Measurements from ENCODE around the gene PRUNE1. TPM values are rescaled to one million over a fixed set of nuclear protein-coding genes. Genes with fewer than 3 reads are reported as not detected.

The PRUNE1 gene
- total and polyA plus RNA-seq, 4 donors: 6.1 to 10.6 (median 9.4) TPM

DNA sequence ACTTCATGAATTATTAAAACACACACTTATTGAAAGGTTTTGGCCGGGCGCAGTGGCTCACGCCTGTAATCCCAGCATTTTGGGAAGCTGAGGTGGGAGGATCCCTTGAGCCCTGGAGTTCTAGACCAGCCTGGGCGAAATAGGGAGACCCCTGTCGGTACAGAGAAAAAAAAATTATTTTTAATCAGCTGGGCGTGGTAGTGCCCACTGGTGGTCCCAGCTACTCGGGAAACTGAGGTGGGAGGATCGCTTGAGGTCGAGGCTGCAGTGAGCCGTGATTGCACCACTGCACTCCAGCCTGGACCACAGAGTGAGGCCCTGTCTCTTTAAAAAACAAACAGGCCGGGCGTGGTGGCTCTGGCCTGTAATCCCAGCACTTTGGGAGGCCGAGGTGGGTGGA lies 64.0 kb downstream of the PRUNE1 start:
- H3K36me3 ChIP-seq (ENCODE audit: control insufficient read depth in 4 of 4, insufficient read depth in 3 of 4, low read depth in 1 of 4, low read length in 3 of 4): no peaks in the 10 kb centered on the region
- H3K9me3 ChIP-seq (ENCODE audit: control insufficient read depth in 4 of 4, low read length in 3 of 4): no peaks in the 10 kb centered on the region
- H3K4me3 ChIP-seq (ENCODE audit: low read depth in 1 of 3, low read length in 3 of 3): no peak overlapping the region
- DNase-seq (ENCODE audit: low spot score): no peak
- H3K27me3 ChIP-seq (ENCODE audit: control insufficient read depth in 4 of 4, insufficient read depth in 4 of 4, low read length in 3 of 4): no peaks in the 10 kb centered on the region
- no peak overlapping the region for H3K9ac ChIP-seq (ENCODE audit: low read depth in 1 of 2, low read length in 2 of 2)
- H3K27ac ChIP-seq (ENCODE audit: low read depth in 1 of 2, low read length in 2 of 2): no peak overlapping the region
- no peak for TF ChIP-seq NR2F2 (IDR thresholded peaks at IDR 0.05)
- TF ChIP-seq, protein P1, sequence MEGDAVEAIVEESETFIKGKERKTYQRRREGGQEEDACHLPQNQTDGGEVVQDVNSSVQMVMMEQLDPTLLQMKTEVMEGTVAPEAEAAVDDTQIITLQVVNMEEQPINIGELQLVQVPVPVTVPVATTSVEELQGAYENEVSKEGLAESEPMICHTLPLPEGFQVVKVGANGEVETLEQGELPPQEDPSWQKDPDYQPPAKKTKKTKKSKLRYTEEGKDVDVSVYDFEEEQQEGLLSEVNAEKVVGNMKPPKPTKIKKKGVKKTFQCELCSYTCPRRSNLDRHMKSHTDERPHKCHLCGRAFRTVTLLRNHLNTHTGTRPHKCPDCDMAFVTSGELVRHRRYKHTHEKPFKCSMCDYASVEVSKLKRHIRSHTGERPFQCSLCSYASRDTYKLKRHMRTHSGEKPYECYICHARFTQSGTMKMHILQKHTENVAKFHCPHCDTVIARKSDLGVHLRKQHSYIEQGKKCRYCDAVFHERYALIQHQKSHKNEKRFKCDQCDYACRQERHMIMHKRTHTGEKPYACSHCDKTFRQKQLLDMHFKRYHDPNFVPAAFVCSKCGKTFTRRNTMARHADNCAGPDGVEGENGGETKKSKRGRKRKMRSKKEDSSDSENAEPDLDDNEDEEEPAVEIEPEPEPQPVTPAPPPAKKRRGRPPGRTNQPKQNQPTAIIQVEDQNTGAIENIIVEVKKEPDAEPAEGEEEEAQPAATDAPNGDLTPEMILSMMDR (IDR thresholded peaks at IDR 0.05; ENCODE audit: low read depth, low read length, missing input control): no peak
- TF ChIP-seq, protein P2, sequence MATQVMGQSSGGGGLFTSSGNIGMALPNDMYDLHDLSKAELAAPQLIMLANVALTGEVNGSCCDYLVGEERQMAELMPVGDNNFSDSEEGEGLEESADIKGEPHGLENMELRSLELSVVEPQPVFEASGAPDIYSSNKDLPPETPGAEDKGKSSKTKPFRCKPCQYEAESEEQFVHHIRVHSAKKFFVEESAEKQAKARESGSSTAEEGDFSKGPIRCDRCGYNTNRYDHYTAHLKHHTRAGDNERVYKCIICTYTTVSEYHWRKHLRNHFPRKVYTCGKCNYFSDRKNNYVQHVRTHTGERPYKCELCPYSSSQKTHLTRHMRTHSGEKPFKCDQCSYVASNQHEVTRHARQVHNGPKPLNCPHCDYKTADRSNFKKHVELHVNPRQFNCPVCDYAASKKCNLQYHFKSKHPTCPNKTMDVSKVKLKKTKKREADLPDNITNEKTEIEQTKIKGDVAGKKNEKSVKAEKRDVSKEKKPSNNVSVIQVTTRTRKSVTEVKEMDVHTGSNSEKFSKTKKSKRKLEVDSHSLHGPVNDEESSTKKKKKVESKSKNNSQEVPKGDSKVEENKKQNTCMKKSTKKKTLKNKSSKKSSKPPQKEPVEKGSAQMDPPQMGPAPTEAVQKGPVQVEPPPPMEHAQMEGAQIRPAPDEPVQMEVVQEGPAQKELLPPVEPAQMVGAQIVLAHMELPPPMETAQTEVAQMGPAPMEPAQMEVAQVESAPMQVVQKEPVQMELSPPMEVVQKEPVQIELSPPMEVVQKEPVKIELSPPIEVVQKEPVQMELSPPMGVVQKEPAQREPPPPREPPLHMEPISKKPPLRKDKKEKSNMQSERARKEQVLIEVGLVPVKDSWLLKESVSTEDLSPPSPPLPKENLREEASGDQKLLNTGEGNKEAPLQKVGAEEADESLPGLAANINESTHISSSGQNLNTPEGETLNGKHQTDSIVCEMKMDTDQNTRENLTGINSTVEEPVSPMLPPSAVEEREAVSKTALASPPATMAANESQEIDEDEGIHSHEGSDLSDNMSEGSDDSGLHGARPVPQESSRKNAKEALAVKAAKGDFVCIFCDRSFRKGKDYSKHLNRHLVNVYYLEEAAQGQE (IDR thresholded peaks at IDR 0.05): no peak
- TF ChIP-seq FOXA2 (IDR thresholded peaks at IDR 0.05): no peak
- TF ChIP-seq, protein P3, sequence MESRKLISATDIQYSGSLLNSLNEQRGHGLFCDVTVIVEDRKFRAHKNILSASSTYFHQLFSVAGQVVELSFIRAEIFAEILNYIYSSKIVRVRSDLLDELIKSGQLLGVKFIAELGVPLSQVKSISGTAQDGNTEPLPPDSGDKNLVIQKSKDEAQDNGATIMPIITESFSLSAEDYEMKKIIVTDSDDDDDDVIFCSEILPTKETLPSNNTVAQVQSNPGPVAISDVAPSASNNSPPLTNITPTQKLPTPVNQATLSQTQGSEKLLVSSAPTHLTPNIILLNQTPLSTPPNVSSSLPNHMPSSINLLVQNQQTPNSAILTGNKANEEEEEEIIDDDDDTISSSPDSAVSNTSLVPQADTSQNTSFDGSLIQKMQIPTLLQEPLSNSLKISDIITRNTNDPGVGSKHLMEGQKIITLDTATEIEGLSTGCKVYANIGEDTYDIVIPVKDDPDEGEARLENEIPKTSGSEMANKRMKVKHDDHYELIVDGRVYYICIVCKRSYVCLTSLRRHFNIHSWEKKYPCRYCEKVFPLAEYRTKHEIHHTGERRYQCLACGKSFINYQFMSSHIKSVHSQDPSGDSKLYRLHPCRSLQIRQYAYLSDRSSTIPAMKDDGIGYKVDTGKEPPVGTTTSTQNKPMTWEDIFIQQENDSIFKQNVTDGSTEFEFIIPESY (IDR thresholded peaks at IDR 0.05): no peak
- TF ChIP-seq, protein P4, sequence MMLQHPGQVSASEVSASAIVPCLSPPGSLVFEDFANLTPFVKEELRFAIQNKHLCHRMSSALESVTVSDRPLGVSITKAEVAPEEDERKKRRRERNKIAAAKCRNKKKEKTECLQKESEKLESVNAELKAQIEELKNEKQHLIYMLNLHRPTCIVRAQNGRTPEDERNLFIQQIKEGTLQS (IDR thresholded peaks at IDR 0.05): no peak
- TF ChIP-seq JUND (IDR thresholded peaks at IDR 0.05): no peak
- no peak for TF ChIP-seq TAF1 (conservative IDR thresholded peaks at IDR 0.05)
- no peak for TF ChIP-seq RXRA (IDR thresholded peaks at IDR 0.05)
- TF ChIP-seq GABPA (IDR thresholded peaks at IDR 0.05 in 1 of 2, conservative IDR thresholded peaks at IDR 0.05 in 1 of 2): no peak
- TF ChIP-seq HNF4A (conservative IDR thresholded peaks at IDR 0.05): no peak
- no peak for TF ChIP-seq YY1 (IDR thresholded peaks at IDR 0.05)
- TF ChIP-seq FOXA1 (IDR thresholded peaks at IDR 0.05): no peak
- no peak for TF ChIP-seq RAD21 (IDR thresholded peaks at IDR 0.05)
- TF ChIP-seq EGR1 (IDR thresholded peaks at IDR 0.05; ENCODE audit: low read depth in 2 of 2): no peak
- TF ChIP-seq SP1 (IDR thresholded peaks at IDR 0.05): no peak
- no peak for TF ChIP-seq HNF4G (IDR thresholded peaks at IDR 0.05)
- TF ChIP-seq, protein P5, sequence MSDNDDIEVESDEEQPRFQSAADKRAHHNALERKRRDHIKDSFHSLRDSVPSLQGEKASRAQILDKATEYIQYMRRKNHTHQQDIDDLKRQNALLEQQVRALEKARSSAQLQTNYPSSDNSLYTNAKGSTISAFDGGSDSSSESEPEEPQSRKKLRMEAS (IDR thresholded peaks at IDR 0.05): no peak
- WGBS: 85% methylated on average over 13 of the region's 13 CpGs
- H3K4me1 ChIP-seq (ENCODE audit: control insufficient read depth in 4 of 4, insufficient read depth in 4 of 4, low read length in 3 of 4): peaks cover 0 to 13% (median 6%) of the 10 kb centered on the region in 4 donors

Small RNA genes lying within 50 kb of the gene (small RNA-seq; reads per million reads assigned to genes)
- gene RNU6-884P: not detected

Other genes starting within 250 kb of the PRUNE1 start
- gene CTSS, start 242.7 kb upstream of the PRUNE1 start, total RNA-seq: 100 to 1,000 TPM in 1 of 2 donors, 10 to 100 TPM in 1; 79.7 to 122 TPM
- gene CTSS, start 242.7 kb upstream of the PRUNE1 start, polyA plus RNA-seq: 10 to 100 TPM; 17.3 to 45.1 TPM
- 1 to 10 TPM; 2.2 to 3.8 TPM for gene CTSK, start 200.2 kb upstream of the PRUNE1 start, total RNA-seq
- gene CTSK, start 200.2 kb upstream of the PRUNE1 start, polyA plus RNA-seq: 1 to 10 TPM; 2.3 to 2.4 TPM
- gene ARNT, start 131.8 kb upstream of the PRUNE1 start, total RNA-seq: 10 to 100 TPM; 23.2 to 45.9 TPM
- 10 to 100 TPM; 11.2 to 13.9 TPM for gene ARNT, start 131.8 kb upstream of the PRUNE1 start, polyA plus RNA-seq
- not detected for gene CTXND2, start 121.3 kb upstream of the PRUNE1 start, total RNA-seq
- gene CTXND2, start 121.3 kb upstream of the PRUNE1 start, polyA plus RNA-seq: not detected
- gene SETDB1, start 82.1 kb upstream of the PRUNE1 start, total RNA-seq: 10 to 100 TPM; 20.8 to 23.7 TPM
- gene SETDB1, start 82.1 kb upstream of the PRUNE1 start, polyA plus RNA-seq: 1 to 10 TPM; 5.4 to 7.3 TPM
- 100 to 1,000 TPM; 212 to 346 TPM for gene CERS2, start 33.6 kb upstream of the PRUNE1 start, total RNA-seq
- 100 to 1,000 TPM; 215 to 340 TPM for gene CERS2, start 33.6 kb upstream of the PRUNE1 start, polyA plus RNA-seq
- gene ANXA9, start 26.2 kb upstream of the PRUNE1 start, total RNA-seq: 10 to 100 TPM; 15.8 to 18.2 TPM
- 10 to 100 TPM in 1 of 2 donors, 1 to 10 TPM in 1; 7.5 to 24.0 TPM for gene ANXA9, start 26.2 kb upstream of the PRUNE1 start, polyA plus RNA-seq
- gene MINDY1, start 1.5 kb upstream of the PRUNE1 start, total RNA-seq: 10 to 100 TPM in 1 of 2 donors, 1 to 10 TPM in 1; 9.8 to 21.3 TPM
- gene MINDY1, start 1.5 kb upstream of the PRUNE1 start, polyA plus RNA-seq: 1 to 10 TPM; 7.3 to 8.3 TPM
- gene BNIPL, start 28.1 kb downstream of the PRUNE1 start, total RNA-seq: under 1 TPM; 0.09 to 0.84 TPM
- under 1 TPM; 0.13 to 0.15 TPM for gene BNIPL, start 28.1 kb downstream of the PRUNE1 start, polyA plus RNA-seq
- gene C1orf56, start 39.3 kb downstream of the PRUNE1 start, total RNA-seq: 1 to 10 TPM; 1.5 to 2.2 TPM
- 10 to 100 TPM in 1 of 2 donors, 1 to 10 TPM in 1; 4.3 to 11.2 TPM for gene C1orf56, start 39.3 kb downstream of the PRUNE1 start, polyA plus RNA-seq
- 10 to 100 TPM; 16.7 to 28.1 TPM for gene CDC42SE1, start 51.2 kb downstream of the PRUNE1 start, total RNA-seq
- 10 to 100 TPM in 1 of 2 donors, 1 to 10 TPM in 1; 9.5 to 16.7 TPM for gene CDC42SE1, start 51.2 kb downstream of the PRUNE1 start, polyA plus RNA-seq
- under 1 TPM; 0.17 to 0.23 TPM for gene MLLT11, start 51.9 kb downstream of the PRUNE1 start, total RNA-seq
- gene MLLT11, start 51.9 kb downstream of the PRUNE1 start, polyA plus RNA-seq: under 1 TPM; 0.31 to 0.64 TPM
- 10 to 100 TPM in 1 of 2 donors, 1 to 10 TPM in 1; 7.3 to 13.3 TPM for gene GABPB2, start 62.3 kb downstream of the PRUNE1 start, total RNA-seq
- 1 to 10 TPM in 1 of 2 donors, under 1 TPM in 1; 0.94 to 1.6 TPM for gene GABPB2, start 62.3 kb downstream of the PRUNE1 start, polyA plus RNA-seq
- gene SEMA6C, start 138.2 kb downstream of the PRUNE1 start, total RNA-seq: 1 to 10 TPM; 1.4 to 1.5 TPM
- 1 to 10 TPM; 1.4 TPM for gene SEMA6C, start 138.2 kb downstream of the PRUNE1 start, polyA plus RNA-seq
- gene TNFAIP8L2, start 148.2 kb downstream of the PRUNE1 start, total RNA-seq: 1 to 10 TPM; 4.4 to 8.7 TPM
- 1 to 10 TPM; 2.9 to 3.8 TPM for gene TNFAIP8L2, start 148.2 kb downstream of the PRUNE1 start, polyA plus RNA-seq
- 1 to 10 TPM; 2.8 to 4.4 TPM for gene LYSMD1, start 157.5 kb downstream of the PRUNE1 start, total RNA-seq
- gene LYSMD1, start 157.5 kb downstream of the PRUNE1 start, polyA plus RNA-seq: 1 to 10 TPM; 3.5 to 5.3 TPM
- 10 to 100 TPM in 1 of 2 donors, 1 to 10 TPM in 1; 4.8 to 11.3 TPM for gene SCNM1, start 157.7 kb downstream of the PRUNE1 start, total RNA-seq
- gene SCNM1, start 157.7 kb downstream of the PRUNE1 start, polyA plus RNA-seq: 10 to 100 TPM in 1 of 2 donors, 1 to 10 TPM in 1; 9.7 to 14.3 TPM
- gene TMOD4, start 167.5 kb downstream of the PRUNE1 start, total RNA-seq: not detected
- not detected for gene TMOD4, start 167.5 kb downstream of the PRUNE1 start, polyA plus RNA-seq
- 10 to 100 TPM; 11.3 to 16.0 TPM for gene VPS72, start 181.7 kb downstream of the PRUNE1 start, total RNA-seq
- 10 to 100 TPM; 10.7 to 12.6 TPM for gene VPS72, start 181.7 kb downstream of the PRUNE1 start, polyA plus RNA-seq
- gene PIP5K1A, start 190.1 kb downstream of the PRUNE1 start, total RNA-seq: 10 to 100 TPM; 16.7 to 32.0 TPM
- gene PIP5K1A, start 190.1 kb downstream of the PRUNE1 start, polyA plus RNA-seq: 10 to 100 TPM in 1 of 2 donors, 1 to 10 TPM in 1; 4.0 to 10.4 TPM
- 10 to 100 TPM; 77.7 to 86.3 TPM for gene PSMD4, start 246.3 kb downstream of the PRUNE1 start, total RNA-seq
- 100 to 1,000 TPM in 1 of 2 donors, 10 to 100 TPM in 1; 87.7 to 108 TPM for gene PSMD4, start 246.3 kb downstream of the PRUNE1 start, polyA plus RNA-seq

Measured in liver (tissue), 10 donors.